HFFc6 (cell line): ENCODE measurements around the gene UNKL. TPM values are rescaled to one million over a fixed set of nuclear protein-coding genes. Genes with fewer than 3 reads are reported as not detected.

Experiments
- DNase-seq: peaks from one replicate; pipeline ENCODE4 v3.0.0-alpha.2; 2018
- H3K27ac Mint-ChIP-seq: 2 replicates; pipeline ENCODE4 v1.8.0; 2020; ENCODE audit warnings: mild to moderate bottlenecking, mixed read lengths
- H3K27me3 Mint-ChIP-seq: 2 replicates; pipeline ENCODE4 v1.8.0; 2021; ENCODE audit warnings: mild to moderate bottlenecking, moderate library complexity, mixed read lengths; ENCODE audit not compliant: insufficient read depth
- H3K36me3 Mint-ChIP-seq: 2 replicates; pipeline ENCODE4 v1.8.0; 2021; ENCODE audit warnings: low read depth, mixed read lengths
- H3K4me1 Mint-ChIP-seq: 2 replicates; pipeline ENCODE4 v1.8.0; 2020; ENCODE audit warnings: low read depth, mixed read lengths
- H3K4me3 Mint-ChIP-seq: 2 replicates; pipeline ENCODE4 v1.8.0; 2020; ENCODE audit warnings: mild to moderate bottlenecking, moderate library complexity, mixed read lengths
- H3K9me3 Mint-ChIP-seq: 2 replicates; pipeline ENCODE4 v1.8.0; 2020; ENCODE audit warnings: mild to moderate bottlenecking, mixed read lengths
- total RNA-seq, 6 experiments: library from RNA; stranded (reverse); fragmentation: NEBNext Ultra II Directional; extraction: Animal tissue kit (Norgen Biotek cat#: 25700); gene quantifications; 2 replicates in 1 of 6; 3 replicates in 5 of 6; pipeline ENCODE4 v1.2.3, GENCODE V29; 2021
- TF ChIP-seq, protein P1 (sequence below): fragments of 200-600 bp; sonication (generic); IDR thresholded peaks from 2 replicates; pipeline ENCODE4 v1.5.0; 2021; ENCODE audit warnings: antibody characterized with exemption, mild to moderate bottlenecking

The UNKL gene
- total RNA-seq, 6 experiments from 2014 or later, result 15.0 to 22.6 (median 16.5) TPM

- no peaks in the 10 kb centered on the region for H3K36me3 Mint-ChIP-seq
- H3K9me3 Mint-ChIP-seq, result no peaks in the 10 kb centered on the region
- H3K27ac Mint-ChIP-seq, result no peak overlapping the region
- TF ChIP-seq, protein P1, sequence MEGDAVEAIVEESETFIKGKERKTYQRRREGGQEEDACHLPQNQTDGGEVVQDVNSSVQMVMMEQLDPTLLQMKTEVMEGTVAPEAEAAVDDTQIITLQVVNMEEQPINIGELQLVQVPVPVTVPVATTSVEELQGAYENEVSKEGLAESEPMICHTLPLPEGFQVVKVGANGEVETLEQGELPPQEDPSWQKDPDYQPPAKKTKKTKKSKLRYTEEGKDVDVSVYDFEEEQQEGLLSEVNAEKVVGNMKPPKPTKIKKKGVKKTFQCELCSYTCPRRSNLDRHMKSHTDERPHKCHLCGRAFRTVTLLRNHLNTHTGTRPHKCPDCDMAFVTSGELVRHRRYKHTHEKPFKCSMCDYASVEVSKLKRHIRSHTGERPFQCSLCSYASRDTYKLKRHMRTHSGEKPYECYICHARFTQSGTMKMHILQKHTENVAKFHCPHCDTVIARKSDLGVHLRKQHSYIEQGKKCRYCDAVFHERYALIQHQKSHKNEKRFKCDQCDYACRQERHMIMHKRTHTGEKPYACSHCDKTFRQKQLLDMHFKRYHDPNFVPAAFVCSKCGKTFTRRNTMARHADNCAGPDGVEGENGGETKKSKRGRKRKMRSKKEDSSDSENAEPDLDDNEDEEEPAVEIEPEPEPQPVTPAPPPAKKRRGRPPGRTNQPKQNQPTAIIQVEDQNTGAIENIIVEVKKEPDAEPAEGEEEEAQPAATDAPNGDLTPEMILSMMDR, result no peak
- H3K27me3 Mint-ChIP-seq, result no peaks in the 10 kb centered on the region
- no peaks in the 10 kb centered on the region for H3K4me1 Mint-ChIP-seq
- no peak overlapping the region for H3K4me3 Mint-ChIP-seq
- DNase-seq, result no peak
Observed at GRCh38 chr16:1439058-1439698, 24.7 kb upstream of the UNKL start.

DNA sequence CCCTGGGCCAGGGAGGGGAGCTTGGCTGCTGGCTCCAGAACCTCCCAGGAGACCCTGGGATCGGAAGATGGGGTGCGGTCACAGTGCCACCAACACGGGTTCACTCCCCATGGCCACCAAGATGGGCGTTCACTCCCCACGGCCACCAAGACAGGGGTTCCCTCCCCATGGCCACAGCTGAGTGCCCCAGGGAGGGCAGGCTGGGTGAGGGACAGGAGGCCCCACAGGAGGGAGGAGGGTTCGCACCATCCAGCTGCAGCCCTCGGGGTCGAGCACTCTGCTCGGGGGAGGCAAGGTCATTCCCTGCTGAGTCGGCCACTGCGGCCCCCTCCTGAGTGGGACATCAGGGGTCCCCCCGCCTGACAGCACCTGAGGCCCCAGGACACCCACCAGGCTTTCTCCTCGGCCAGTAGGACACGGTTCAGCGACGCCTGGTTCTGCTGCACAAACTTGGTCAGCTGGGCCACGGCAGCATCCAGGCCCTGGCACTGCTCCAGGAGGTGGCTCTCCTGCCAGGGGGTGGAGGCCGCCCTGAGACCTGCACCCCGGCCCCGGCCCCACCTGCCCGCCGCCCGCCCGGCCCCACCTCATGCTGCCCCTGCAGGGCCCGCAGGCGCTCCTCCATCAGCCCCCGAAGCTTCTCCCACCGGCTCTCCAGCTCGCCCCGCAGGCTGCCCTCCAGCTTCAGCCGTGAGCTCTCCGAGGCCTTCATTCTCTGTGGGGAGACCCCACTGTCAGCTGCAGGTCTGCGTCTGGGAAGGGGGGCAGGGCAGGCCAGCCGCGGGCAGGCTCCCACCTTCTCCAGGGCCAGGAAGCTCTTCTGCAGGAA lies 23.9 kb upstream of the UNKL start:
- Mint-ChIP-seq H3K4me1 (no peaks in the 10 kb centered on the region), H3K27me3 (no peaks in the 10 kb centered on the region), H3K36me3 (no peaks in the 10 kb centered on the region), H3K9me3 (no peaks in the 10 kb centered on the region), H3K27ac (no peak overlapping the region), H3K4me3 (no peak overlapping the region)
- TF ChIP-seq, protein P1, result no peak
- no peak for DNase-seq

DNA sequence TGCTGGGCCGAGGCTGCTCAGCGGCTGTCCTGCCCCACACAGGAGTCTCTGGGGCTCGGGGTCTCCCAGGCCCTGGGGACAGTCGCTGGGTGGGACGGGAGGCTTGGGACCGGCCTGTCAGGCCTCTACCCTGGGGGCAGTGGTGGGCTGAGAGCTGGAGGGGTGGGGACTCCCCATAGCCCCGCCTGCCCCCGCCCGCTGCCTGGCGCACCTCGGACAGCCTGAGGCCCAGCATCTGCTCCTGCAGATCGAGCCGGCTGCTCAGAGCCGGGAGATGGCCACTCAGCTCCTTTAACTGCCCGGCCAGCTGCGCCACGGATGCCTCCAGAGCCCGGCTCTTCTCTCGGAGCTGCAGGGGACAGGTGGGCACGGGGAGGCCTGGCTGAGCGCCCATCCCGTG lies 23.1 kb upstream of the UNKL start:
- Mint-ChIP-seq H3K27ac (no peak overlapping the region), H3K4me1 (no peaks in the 10 kb centered on the region), H3K36me3 (no peaks in the 10 kb centered on the region), H3K4me3 (no peak overlapping the region), H3K27me3 (no peaks in the 10 kb centered on the region), H3K9me3 (no peaks in the 10 kb centered on the region)
- no peak for DNase-seq
- TF ChIP-seq, protein P1, result no peak

DNA sequence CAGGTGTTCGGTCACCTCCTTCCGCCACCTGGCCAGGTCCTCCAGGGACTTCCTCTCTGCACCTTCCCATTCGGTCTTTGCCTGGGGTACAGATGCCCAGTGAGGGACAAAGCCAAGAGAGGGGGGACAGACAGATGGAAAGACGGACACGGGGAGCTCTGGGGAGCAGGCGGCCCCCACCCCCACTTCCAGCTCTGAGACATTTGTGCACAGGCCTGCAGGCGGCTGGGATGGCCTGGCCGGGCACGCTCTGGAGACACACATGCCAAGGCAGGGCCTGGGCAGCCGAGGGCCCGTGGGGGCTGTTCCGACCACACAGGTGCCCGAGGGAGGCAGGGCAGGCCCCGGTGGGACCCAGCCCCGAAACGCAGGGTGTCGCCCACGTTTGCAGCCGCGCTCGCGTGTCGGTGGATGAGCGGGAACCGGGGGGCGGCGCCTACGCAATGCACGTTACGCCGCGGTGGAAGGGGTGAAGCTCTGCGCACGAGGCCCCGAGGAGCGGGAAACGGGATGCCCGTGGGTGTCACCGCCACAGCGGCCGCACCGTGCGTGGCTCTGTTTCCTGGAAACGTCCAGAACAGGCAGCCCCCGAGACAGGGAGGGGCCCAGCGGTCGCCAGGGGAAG lies 22.3 kb upstream of the UNKL start:
- H3K27me3 Mint-ChIP-seq, result no peaks in the 10 kb centered on the region
- H3K4me3 Mint-ChIP-seq, result no peak overlapping the region
- no peaks in the 10 kb centered on the region for H3K9me3 Mint-ChIP-seq
- no peaks in the 10 kb centered on the region for H3K4me1 Mint-ChIP-seq
- TF ChIP-seq, protein P1, result no peak
- no peak for DNase-seq
- H3K36me3 Mint-ChIP-seq, result no peaks in the 10 kb centered on the region
- H3K27ac Mint-ChIP-seq, result no peak overlapping the region

DNA sequence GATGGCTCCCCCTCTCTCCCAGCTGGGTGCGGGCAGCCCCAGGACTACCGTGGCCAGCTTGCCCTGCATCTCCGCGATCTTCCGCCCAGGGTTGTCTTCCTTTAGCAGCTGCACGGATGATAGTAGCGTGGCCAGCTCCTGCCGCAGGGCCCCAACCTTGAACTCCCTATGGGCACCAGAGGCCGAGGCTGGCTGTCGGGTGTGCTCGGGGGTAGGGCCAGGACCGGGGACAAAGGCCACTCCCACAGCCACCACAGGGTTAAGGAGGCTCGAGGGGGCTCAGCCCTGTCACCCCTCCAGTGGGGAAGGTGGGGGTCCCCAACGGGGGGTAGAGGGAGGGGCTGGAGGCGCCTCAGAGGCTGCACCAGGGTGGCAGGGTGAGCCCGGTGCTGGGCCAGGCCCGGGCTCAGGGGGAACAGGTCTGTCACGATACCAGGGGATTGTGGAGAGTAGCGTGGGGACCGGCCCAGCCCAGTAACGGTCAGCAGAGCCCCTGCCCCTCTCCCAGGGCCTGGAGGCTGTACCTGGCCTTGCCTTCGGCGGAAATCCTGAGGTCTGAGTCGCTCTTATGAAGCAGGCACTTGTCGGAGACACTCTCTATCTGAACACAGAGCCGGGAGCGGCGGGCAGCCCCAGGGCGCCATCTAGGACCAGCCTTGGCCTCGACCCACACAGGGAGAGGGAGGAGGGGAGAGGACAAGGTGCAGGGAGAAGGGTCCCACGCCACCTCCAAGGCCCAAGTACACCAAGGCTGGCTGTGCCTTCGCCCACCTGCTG lies 21.6 kb upstream of the UNKL start:
- no peaks in the 10 kb centered on the region for H3K27me3 Mint-ChIP-seq
- no peaks in the 10 kb centered on the region for H3K36me3 Mint-ChIP-seq
- no peaks in the 10 kb centered on the region for H3K9me3 Mint-ChIP-seq
- TF ChIP-seq, protein P1, result no peak
- H3K27ac Mint-ChIP-seq, result no peak overlapping the region
- H3K4me3 Mint-ChIP-seq, result no peak overlapping the region
- no peaks in the 10 kb centered on the region for H3K4me1 Mint-ChIP-seq
- no peak for DNase-seq
